HCT116 (cell line): Measurements from ENCODE around the gene ITGAL.
"Not testable (repeated sequence)": the region's sequence is repeated elsewhere in the genome, so short reads cannot be mapped to it uniquely, and the experiment has no call there.

Source experiments
- CTCF ChIP-seq, 3 experiments: fragments of 200-600 bp in 1 of 3; sonication (generic) in 1 of 3; IDR thresholded peaks in 2 of 3; conservative IDR thresholded peaks in 1 of 3; 2 replicates each; pipeline ENCODE4 v1.5.1; 2012 to 2017; ENCODE audit warnings: low read depth in 2 of 3, low read length in 2 of 3, antibody characterized with exemption in 1 of 3, borderline replicate concordance in 1 of 3, control low read depth in 1 of 3, mild to moderate bottlenecking in 1 of 3, mixed read lengths in 1 of 3, mixed run types in 1 of 3, moderate library complexity in 1 of 3; ENCODE audit not compliant: insufficient read depth in 1 of 3
- EGR1 ChIP-seq: IDR thresholded peaks from 2 replicates; pipeline ENCODE4 v1.6.1; 2012; ENCODE audit warnings: low read depth
- POLR2A ChIP-seq: IDR thresholded peaks from 2 replicates; pipeline ENCODE4 v1.7.0; 2011; ENCODE audit warnings: borderline replicate concordance; ENCODE audit not compliant: insufficient read depth, insufficient read length; ENCODE audit errors: extremely low read depth
- SIN3A ChIP-seq: IDR thresholded peaks from 2 replicates; pipeline ENCODE4 v1.6.1; 2012; ENCODE audit warnings: low read depth
- SP1 ChIP-seq: IDR thresholded peaks from 2 replicates; pipeline ENCODE4 v1.6.1; 2012; ENCODE audit warnings: low read depth

GRCh38 chr16:30536391-30537024, 64.0 kb downstream of the ITGAL start:
- TF ChIP-seq CTCF (IDR thresholded peaks at IDR 0.05 in 2 of 3, conservative IDR thresholded peaks at IDR 0.05 in 1 of 3; ENCODE audit: borderline replicate concordance in 1 of 3, insufficient read depth in 1 of 3, low read depth in 2 of 3, low read length in 2 of 3); SIN3A; POLR2A; SP1; EGR1: not testable (repeated sequence)
